ENCODE results near the gene PEMT.
A peak's percentile ranks its signal among the peaks of the same experiment; 100 is the strongest.
"Not testable (repeated sequence)": the region's sequence is repeated elsewhere in the genome, so short reads cannot be mapped to it uniquely, and the experiment has no call there.

Gene PEMT

DNA sequence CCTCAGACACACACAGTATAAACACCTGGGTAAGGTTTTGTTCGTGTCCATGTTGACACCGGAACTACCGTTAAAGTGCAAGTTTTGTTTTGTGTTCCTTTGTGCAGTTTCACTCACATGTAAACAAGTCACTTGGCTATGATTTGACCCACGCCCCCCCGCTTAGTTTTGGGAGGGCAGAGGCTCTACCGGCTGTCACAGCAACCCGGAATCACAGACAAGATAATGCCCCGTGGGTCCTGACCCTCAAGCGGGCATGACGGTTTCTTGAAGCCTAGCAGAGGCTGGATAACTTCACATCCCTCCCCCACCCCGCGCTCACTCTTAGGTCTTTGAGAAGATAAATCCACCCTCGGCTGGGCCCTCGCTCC, 97.0 kb downstream of the PEMT start:
- peak overlapping the region; percentile 77 for H3K4me3 ChIP-seq
- no peak for TF ChIP-seq Cebpa-rat (IDR thresholded peaks at IDR 0.05)
- peak overlapping the region; percentile 67; the same call in 1 of the 2 replicates for H3K27ac ChIP-seq
- peaks cover 88% of the 10 kb centered on the region for H3K4me1 ChIP-seq
- peaks cover 12% of the 10 kb centered on the region; the same call in 1 of the 2 replicates for H3K36me3 ChIP-seq
- H3K9ac ChIP-seq = peak overlapping the region; percentile 82
- H4K20me1 ChIP-seq = peaks cover 52% of the 10 kb centered on the region
- no peaks in the 10 kb centered on the region for H3K9me3 ChIP-seq
- peak overlapping the region; percentile 100 for H3K4me2 ChIP-seq
- H3K27me3 ChIP-seq = peaks cover 20% of the 10 kb centered on the region

DNA sequence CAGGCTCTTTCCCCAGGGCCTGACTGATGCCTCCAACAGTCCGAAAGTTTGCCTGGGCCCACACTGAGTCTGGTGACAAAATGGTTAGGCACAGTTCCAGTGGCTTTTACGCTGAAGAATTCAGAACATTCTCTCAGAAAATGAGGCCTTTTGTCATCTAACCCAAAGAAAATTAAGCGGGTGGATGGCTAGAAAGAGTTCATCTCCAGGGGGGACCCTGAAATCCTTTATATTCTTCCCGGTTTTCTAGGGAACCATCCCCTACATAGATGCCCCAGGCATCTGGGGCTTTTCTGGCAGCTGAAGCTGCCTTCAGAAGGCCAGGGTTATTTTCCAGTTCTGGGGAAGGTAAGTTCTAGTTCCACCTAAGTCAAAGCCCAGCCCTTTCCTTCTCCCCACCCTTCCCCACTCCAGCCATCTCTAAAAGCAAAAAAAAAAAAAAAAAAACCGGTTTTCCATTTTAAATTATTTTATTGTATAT, 97.5 kb downstream of the PEMT start:
- Histone ChIP-seq H3K9me3 (no peaks in the 10 kb centered on the region), H3K4me1 (peaks cover 88% of the 10 kb centered on the region), H3K27me3 (peaks cover 20% of the 10 kb centered on the region), H3K27ac (peak overlapping the region; percentile 67; the same call in 1 of the 2 replicates), H3K9ac (peak overlapping the region; percentile 82), H4K20me1 (peaks cover 52% of the 10 kb centered on the region), H3K36me3 (peaks cover 12% of the 10 kb centered on the region; the same call in 1 of the 2 replicates), H3K4me2 (peak overlapping the region; percentile 100), H3K4me3 (peak overlapping the region; percentile 77; the same call in 1 of the 2 replicates)
- no peak for TF ChIP-seq Cebpa-rat (IDR thresholded peaks at IDR 0.05)

DNA sequence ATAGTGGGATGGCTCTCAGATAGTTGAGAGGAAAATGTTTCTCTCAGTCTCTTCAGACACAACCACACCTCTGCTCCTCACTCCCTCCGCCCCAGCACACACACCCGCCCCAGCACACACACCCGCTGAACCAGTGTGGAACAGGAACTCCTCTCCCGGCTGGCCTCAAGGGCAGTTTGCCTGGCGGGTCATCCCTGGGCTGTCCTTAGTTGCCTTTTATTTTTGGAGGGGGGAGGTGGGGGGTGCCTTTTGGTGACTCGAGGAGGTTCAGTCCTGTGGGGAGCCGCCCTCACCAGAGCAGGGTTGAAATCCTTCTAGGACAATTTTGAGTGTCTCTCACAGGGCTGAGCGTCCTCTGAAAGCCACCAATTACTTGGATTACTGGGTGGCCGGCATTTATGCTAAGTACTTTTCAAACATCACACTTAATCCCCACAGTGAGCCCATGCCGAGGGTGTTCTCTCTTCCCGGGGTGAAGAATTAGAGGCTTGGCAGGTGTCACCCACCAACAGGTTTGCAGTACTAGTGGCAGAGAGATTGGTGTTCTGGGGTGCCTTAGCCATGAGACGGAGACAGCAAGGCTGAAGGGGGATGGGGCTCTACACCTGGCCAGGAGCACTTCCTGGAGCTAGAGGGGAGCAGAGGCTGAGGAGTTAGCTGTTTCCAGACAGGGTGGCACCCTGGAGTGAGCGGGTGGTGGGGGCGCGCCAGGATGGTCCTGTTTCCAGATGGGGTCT, 98.1 kb downstream of the PEMT start:
- Histone ChIP-seq H3K9me3 (no peaks in the 10 kb centered on the region), H3K9ac (peak overlapping the region; percentile 82; the same call in 1 of the 2 replicates), H3K27me3 (peaks cover 20% of the 10 kb centered on the region), H3K4me2 (peak overlapping the region; percentile 100), H3K4me1 (peaks cover 88% of the 10 kb centered on the region), H3K36me3 (peaks cover 18% of the 10 kb centered on the region), H3K27ac (peak overlapping the region; percentile 67; the same call in 1 of the 2 replicates), H4K20me1 (peaks cover 52% of the 10 kb centered on the region), H3K4me3 (peak overlapping the region; percentile 77; the same call in 1 of the 2 replicates)
- no peak for TF ChIP-seq Cebpa-rat (IDR thresholded peaks at IDR 0.05)

DNA sequence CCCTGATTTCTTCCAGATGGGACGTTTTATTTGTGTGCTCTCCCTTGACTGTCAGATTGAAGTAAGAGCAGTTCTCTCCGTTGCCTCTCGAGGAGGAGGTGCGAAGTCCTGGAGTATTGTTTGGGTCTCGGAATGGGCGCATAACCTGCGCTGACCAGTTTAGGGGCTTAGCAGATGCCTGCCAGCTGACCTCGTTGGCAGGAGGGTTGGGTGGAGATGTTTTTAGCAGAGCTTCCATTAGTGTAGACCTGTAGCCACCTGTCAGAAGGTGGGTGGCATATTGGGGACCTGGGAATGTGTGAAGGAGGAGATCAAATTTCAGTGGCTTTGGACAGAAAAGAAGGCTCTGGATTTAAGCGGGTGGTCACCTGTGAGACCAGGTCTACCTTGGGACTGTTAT, 98.9 kb downstream of the PEMT start:
- Histone ChIP-seq H3K4me2 (peak overlapping the region; percentile 100), H3K36me3 (peaks cover 27% of the 10 kb centered on the region)
- TF ChIP-seq Cebpa-rat (IDR thresholded peaks at IDR 0.05) = no peak

DNA sequence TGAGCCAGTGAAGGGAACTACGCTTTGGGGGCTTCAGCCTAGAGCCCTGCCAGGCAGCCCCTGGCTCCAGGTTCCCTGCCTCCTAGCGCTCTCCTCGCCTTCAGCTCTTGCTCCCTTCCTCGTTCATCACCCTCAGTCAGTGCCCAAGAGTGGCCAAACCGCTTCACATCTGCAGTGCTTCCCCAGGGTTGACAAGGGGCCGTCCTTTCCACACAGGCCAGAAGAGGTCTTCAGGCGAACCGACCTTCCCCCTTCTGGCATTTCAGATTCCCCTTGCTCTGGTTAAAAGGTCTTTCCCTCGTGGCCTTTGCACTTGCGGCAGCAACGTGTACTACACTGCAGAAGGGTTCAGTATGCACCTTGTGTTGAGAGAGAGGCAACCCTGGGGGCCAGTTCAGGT, 99.4 kb downstream of the PEMT start:
- peak overlapping the region; percentile 30; the same call in 1 of the 2 replicates for H3K4me3 ChIP-seq
- H3K27me3 ChIP-seq = peaks cover 20% of the 10 kb centered on the region
- H3K27ac ChIP-seq = peak overlapping the region; percentile 45
- H3K36me3 ChIP-seq = peaks cover 32% of the 10 kb centered on the region
- peak overlapping the region; percentile 31; the same call in 1 of the 2 replicates for H3K9ac ChIP-seq
- H4K20me1 ChIP-seq = peaks cover 52% of the 10 kb centered on the region
- no peaks in the 10 kb centered on the region for H3K9me3 ChIP-seq
- peaks cover 79% of the 10 kb centered on the region for H3K4me1 ChIP-seq
- H3K4me2 ChIP-seq = peak overlapping the region; percentile 100
- TF ChIP-seq Cebpa-rat (IDR thresholded peaks at IDR 0.05) = no peak

More for the DNA sequence above, 98.9 kb downstream of the PEMT start:
- no peak overlapping the region for H3K27ac ChIP-seq
- peaks cover 83% of the 10 kb centered on the region for H3K4me1 ChIP-seq
- H3K9me3 ChIP-seq = no peaks in the 10 kb centered on the region
- H4K20me1 ChIP-seq = peaks cover 52% of the 10 kb centered on the region
- H3K4me3 ChIP-seq = 0 out of 2 replicates have a peak overlapping the region, but pooled peaks have one; percentile 15
- H3K27me3 ChIP-seq = peaks cover 20% of the 10 kb centered on the region
- peak overlapping the region; percentile 31; the same call in 1 of the 2 replicates for H3K9ac ChIP-seq

DNA sequence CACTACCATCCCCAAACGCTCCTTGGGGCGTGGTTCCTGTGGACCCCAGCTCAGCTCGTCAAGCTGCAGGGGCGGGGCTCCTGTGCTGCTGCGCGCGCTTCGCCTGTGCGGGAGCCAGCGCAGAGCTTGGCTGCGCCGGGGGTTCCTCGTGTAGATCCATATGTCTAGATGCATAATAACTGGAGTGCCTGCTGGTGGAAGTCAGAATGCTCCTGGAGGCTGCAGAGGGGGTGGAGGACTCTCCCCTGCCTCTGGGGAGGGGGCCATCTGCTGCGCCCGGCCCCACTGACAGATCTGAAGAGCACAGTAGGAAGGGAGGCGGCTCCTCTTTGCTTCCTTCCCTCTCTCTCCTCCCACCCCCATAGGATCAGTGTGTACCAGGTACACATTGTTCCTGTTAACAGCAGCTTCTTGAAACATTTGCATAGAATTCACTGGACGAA, 99.9 kb downstream of the PEMT start:
- Histone ChIP-seq H3K9me3 (no peaks in the 10 kb centered on the region), H3K9ac (peak overlapping the region; percentile 31; the same call in 1 of the 2 replicates), H4K20me1 (peaks cover 52% of the 10 kb centered on the region), H3K4me3 (peak overlapping the region; percentile 30; the same call in 1 of the 2 replicates), H3K27ac (peak overlapping the region; percentile 45), H3K27me3 (peaks cover 20% of the 10 kb centered on the region), H3K4me2 (peak overlapping the region; percentile 100), H3K4me1 (peaks cover 76% of the 10 kb centered on the region), H3K36me3 (peaks cover 34% of the 10 kb centered on the region)
- no peak for TF ChIP-seq Cebpa-rat (IDR thresholded peaks at IDR 0.05)

DNA sequence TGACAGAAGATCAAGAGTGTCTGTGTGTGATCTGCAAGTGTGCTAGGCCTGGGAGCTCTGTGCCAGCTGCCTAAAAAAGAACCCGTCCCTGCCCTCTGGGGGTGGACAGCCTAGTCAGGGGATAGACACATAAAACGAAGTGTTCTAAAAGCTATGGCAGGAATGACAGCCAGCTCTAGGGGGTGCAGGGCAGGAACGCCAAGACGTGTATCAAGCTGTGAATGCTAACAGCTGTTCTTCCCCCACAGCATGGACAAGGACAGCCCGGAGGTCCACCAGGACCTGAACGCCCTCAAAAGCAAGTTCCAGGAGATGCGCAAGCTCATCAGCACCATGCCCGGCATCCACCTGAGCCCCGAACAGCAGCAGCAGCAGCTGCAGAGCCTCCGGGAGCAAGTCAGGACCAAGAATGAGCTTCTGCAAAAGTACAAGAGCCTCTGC, 100.5 kb downstream of the PEMT start:
- Histone ChIP-seq H3K9me3 (no peaks in the 10 kb centered on the region), H3K27me3 (peaks cover 16% of the 10 kb centered on the region), H3K4me3 (no peak overlapping the region), H3K4me2 (peak overlapping the region; percentile 100), H3K27ac (0 out of 2 replicates have a peak overlapping the region, but pooled peaks have one; percentile 1), H3K4me1 (peaks cover 76% of the 10 kb centered on the region), H3K9ac (no peak overlapping the region), H3K36me3 (peaks cover 39% of the 10 kb centered on the region), H4K20me1 (peaks cover 52% of the 10 kb centered on the region)
- no peak for TF ChIP-seq Cebpa-rat (IDR thresholded peaks at IDR 0.05)

DNA sequence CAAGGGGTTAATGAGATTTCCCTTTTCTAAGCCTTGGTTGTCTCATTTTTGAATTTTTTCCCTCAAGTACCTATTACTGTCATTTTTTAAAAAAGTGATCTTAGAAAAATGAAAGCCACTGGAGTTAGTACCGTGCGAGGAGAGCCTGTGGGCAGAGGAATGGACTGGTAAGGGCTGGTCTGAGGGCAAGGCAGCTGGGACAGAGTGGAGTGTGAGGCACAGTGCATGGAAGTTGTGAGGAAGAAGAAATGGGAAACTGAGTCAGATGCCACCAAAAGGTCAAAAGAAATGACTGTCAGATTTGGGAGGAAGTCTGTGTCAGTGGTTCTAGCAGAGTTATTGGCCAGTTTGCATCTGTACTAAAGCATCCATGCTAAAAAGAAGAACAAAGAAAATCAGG, 103.5 kb downstream of the PEMT start:
- peaks cover 64% of the 10 kb centered on the region for H3K36me3 ChIP-seq
- H3K27me3 ChIP-seq = no peaks in the 10 kb centered on the region
- H4K20me1 ChIP-seq = peaks cover 45% of the 10 kb centered on the region
- peaks cover 4% of the 10 kb centered on the region; the same call in 1 of the 2 replicates for H3K9me3 ChIP-seq
- no peak for TF ChIP-seq Cebpa-rat (IDR thresholded peaks at IDR 0.05)
- no peak overlapping the region for H3K4me2 ChIP-seq
- no peak overlapping the region for H3K9ac ChIP-seq
- H3K4me3 ChIP-seq = no peak overlapping the region
- H3K4me1 ChIP-seq = peaks cover 76% of the 10 kb centered on the region
- no peak overlapping the region for H3K27ac ChIP-seq

DNA sequence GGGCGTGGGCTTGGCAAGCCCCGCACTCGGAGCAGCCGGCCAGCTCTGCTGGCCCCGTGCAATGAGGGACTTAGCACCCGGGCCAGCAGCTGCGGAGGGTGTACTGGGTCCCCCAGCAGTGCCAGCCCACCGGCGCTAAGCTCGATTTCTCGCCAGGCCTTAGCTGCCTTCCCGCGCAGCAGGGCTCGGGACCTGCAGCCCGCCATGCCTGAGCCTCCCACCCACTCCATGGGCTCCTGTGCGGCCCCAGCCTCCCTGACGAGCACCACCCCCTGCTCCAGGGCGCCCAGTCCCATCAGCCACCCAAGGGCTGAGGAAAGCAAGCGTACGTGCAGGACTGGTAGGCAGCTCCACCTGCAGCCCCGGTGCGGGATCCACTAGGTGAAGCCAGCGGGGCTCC, 105.1 kb downstream of the PEMT start:
- H3K27ac ChIP-seq, H3K9ac ChIP-seq, H3K4me2 ChIP-seq, H3K4me3 ChIP-seq, H3K9me3 ChIP-seq, H3K27me3 ChIP-seq: not testable (repeated sequence)
- Histone ChIP-seq H4K20me1 (peaks cover 44% of the 10 kb centered on the region), H3K36me3 (peaks cover 58% of the 10 kb centered on the region), H3K4me1 (peaks cover 76% of the 10 kb centered on the region)

DNA sequence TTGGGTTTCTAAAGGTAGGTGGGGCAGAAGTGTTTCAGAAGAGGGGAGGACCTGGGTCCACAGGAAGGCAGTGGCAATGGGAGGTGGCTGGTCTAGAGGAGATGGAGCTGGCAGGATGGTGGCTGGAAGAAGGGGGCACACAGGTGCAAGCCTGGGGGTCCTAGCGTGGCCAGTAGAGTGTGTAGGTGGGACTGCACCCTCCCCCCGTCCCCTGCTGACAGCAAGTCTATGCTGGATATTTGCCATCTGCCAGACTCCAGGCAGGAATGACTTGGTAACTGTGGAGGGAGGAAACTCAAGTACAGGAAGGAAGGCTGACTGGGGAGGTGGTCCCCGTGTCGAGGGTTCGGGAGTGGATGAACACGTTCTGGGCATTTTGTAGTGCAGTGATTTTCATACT, 106.1 kb downstream of the PEMT start:
- no peaks in the 10 kb centered on the region for H3K27me3 ChIP-seq
- no peak overlapping the region for H3K9ac ChIP-seq
- H3K4me3 ChIP-seq = no peak overlapping the region
- H3K27ac ChIP-seq = no peak overlapping the region
- H3K4me1 ChIP-seq = peaks cover 76% of the 10 kb centered on the region
- peaks cover 41% of the 10 kb centered on the region for H4K20me1 ChIP-seq
- H3K9me3 ChIP-seq = peaks cover 4% of the 10 kb centered on the region; the same call in 1 of the 2 replicates
- TF ChIP-seq Cebpa-rat (IDR thresholded peaks at IDR 0.05) = no peak
- peaks cover 58% of the 10 kb centered on the region for H3K36me3 ChIP-seq
- H3K4me2 ChIP-seq = no peak overlapping the region

Measured in BLaER1 (cell line).